HepG2 (cell line): ENCODE data around the gene ANKRD6. TPM values are rescaled to one million over a fixed set of nuclear protein-coding genes. Genes with fewer than 3 reads are reported as not detected.

ENCODE experiments used
- JARID2 ChIP-seq: sonication (generic); formaldehyde crosslinking; IDR thresholded peaks from 2 replicates; pipeline ENCODE4 v1.8.1; 2023; ENCODE audit warnings: missing genetic modification reagents, inconsistent platforms; ENCODE audit not compliant: insufficient replicate concordance
- KAT7 ChIP-seq: IDR thresholded peaks from 2 replicates; pipeline ENCODE4 v1.6.1; 2018; ENCODE audit warnings: borderline replicate concordance, missing compliant biosample characterization
- MYC ChIP-seq: sonication (generic); formaldehyde crosslinking; IDR thresholded peaks from 2 replicates; pipeline ENCODE4 v1.9.0; 2021; ENCODE audit warnings: missing genetic modification reagents, borderline replicate concordance
- NFAT5 ChIP-seq: sonication (generic); formaldehyde crosslinking; IDR thresholded peaks from 2 replicates; pipeline ENCODE4 v1.4.0; 2020; ENCODE audit warnings: missing genetic modification reagents
- NONO ChIP-seq, 2 experiments: fragments of 450-650 bp in 1 of 2; sonication (generic) in 1 of 2; formaldehyde crosslinking in 1 of 2; IDR thresholded peaks in 1 of 2; conservative IDR thresholded peaks in 1 of 2; 2 replicates each; pipeline versions ENCODE4 v1.6.1 to v1.8.0; 2017 to 2022; ENCODE audit warnings: mild to moderate bottlenecking in 1 of 2, missing genetic modification reagents in 1 of 2, moderate library complexity in 1 of 2
- UBTF ChIP-seq: sonication (generic); formaldehyde crosslinking; IDR thresholded peaks from 2 replicates; pipeline ENCODE4 v1.4.0; 2020; ENCODE audit warnings: mild to moderate bottlenecking, missing genetic modification reagents
- ZNF503 ChIP-seq: sonication (generic); formaldehyde crosslinking; IDR thresholded peaks from 2 replicates; pipeline ENCODE4 v1.4.0; 2020; ENCODE audit warnings: missing genetic modification reagents
- ZNF597 ChIP-seq: sonication (generic); formaldehyde crosslinking; IDR thresholded peaks from 2 replicates; pipeline ENCODE4 v1.5.0; 2020; ENCODE audit warnings: missing genetic modification reagents
- ZNF784 ChIP-seq: sonication (generic); formaldehyde crosslinking; IDR thresholded peaks from 2 replicates; pipeline ENCODE4 v1.5.1; 2020; ENCODE audit warnings: missing genetic modification reagents, mild to moderate bottlenecking, borderline replicate concordance
- polyA plus RNA-seq, 8 experiments: library from polyadenylated mRNA; depleted of rRNA in 3 of 8; stranded (reverse) in 7 of 8; unstranded in 1 of 8; fragments of >200 nt; fragmentation: Illumina TruSeq in 4 of 8; extraction: Trizol in 4 of 8; gene quantifications; 2 replicates each; pipeline versions ENCODE4 v1.2.1 to v1.2.3, GENCODE V29; 2011 to 2016; ENCODE audit warnings: low read depth in 4 of 8, missing spikeins in 1 of 8, mixed read lengths in 1 of 8; ENCODE audit not compliant: insufficient read depth in 1 of 8
- total RNA-seq, 5 experiments: library from RNA; depleted of rRNA; stranded (reverse); fragments of >200 nt; fragmentation: Illumina TruSeq; extraction: Trizol; gene quantifications; 2 replicates each; pipeline ENCODE4 v1.2.3, GENCODE V29; 2016; ENCODE audit warnings: low read depth in 1 of 5

Gene ANKRD6
- total and polyA plus RNA-seq, 2 of the 13 experiments (the other 11 are each of a cell fraction or from before 2014, with no cell fraction given) = 0.18 to 0.36 TPM

- TF ChIP-seq NFAT5 (CRISPR knock-in tag) (no peak), NONO (IDR thresholded peaks at IDR 0.05) (no peak), NONO (CRISPR knock-in tag; conservative IDR thresholded peaks at IDR 0.05) (no peak), MYC (CRISPR knock-in tag) (no peak), ZNF597 (CRISPR knock-in tag) (no peak), ZNF503 (CRISPR knock-in tag) (no peak), KAT7 (CRISPR knock-in tag) (no peak), ZNF784 (CRISPR knock-in tag) (no peak), UBTF (CRISPR knock-in tag) (no peak), JARID2 (CRISPR knock-in tag) (no peak)
- TF ChIP-seq, all 625 proteins: peak for 0
Measured at GRCh38 chr6:89612121-89612520, 179.2 kb downstream of the ANKRD6 start (continued).
